HCT116 (cell line): Measurements from ENCODE around the gene DAPK2.

ENCODE experiments used
- CTCF ChIP-seq, 3 experiments: fragments of 200-600 bp in 1 of 3; sonication (generic) in 1 of 3; IDR thresholded peaks in 2 of 3; conservative IDR thresholded peaks in 1 of 3; 2 replicates each; pipeline ENCODE4 v1.5.1; 2012 to 2017; ENCODE audit warnings: low read depth in 2 of 3, low read length in 2 of 3, antibody characterized with exemption in 1 of 3, borderline replicate concordance in 1 of 3, control low read depth in 1 of 3, mild to moderate bottlenecking in 1 of 3, mixed read lengths in 1 of 3, mixed run types in 1 of 3, moderate library complexity in 1 of 3; ENCODE audit not compliant: insufficient read depth in 1 of 3
- EGR1 ChIP-seq: IDR thresholded peaks from 2 replicates; pipeline ENCODE4 v1.6.1; 2012; ENCODE audit warnings: low read depth
- POLR2A ChIP-seq: IDR thresholded peaks from 2 replicates; pipeline ENCODE4 v1.7.0; 2011; ENCODE audit warnings: borderline replicate concordance; ENCODE audit not compliant: insufficient read depth, insufficient read length; ENCODE audit errors: extremely low read depth
- POLR2AphosphoS5 ChIP-seq: IDR thresholded peaks from 2 replicates; pipeline ENCODE4 v1.6.1; 2011; ENCODE audit warnings: mild to moderate bottlenecking, low read depth, low read length, moderate library complexity
- SRF ChIP-seq: IDR thresholded peaks from 2 replicates; pipeline ENCODE4 v1.6.1; 2012; ENCODE audit warnings: low read depth

- no peak for TF ChIP-seq CTCF (IDR thresholded peaks at IDR 0.05 in 2 of 3, conservative IDR thresholded peaks at IDR 0.05 in 1 of 3; ENCODE audit: borderline replicate concordance in 1 of 3, insufficient read depth in 1 of 3, low read depth in 2 of 3, low read length in 2 of 3)
- TF ChIP-seq SRF, result no peak
- no peak for TF ChIP-seq EGR1
- TF ChIP-seq POLR2A, result no peak
- TF ChIP-seq POLR2AphosphoS5, result no peak
Observed at GRCh38 chr15:64048781-64049460, 2.6 kb upstream of the DAPK2 start.
